HG03135 (cell line): Measurements from ENCODE around the gene NOM1.

Experiments
- ATAC-seq: cut with Tn5 transposase; IDR thresholded peaks from one replicate; pipeline ENCODE4 v1.9.1; 2021; ENCODE audit warnings: mild to moderate bottlenecking, moderate library complexity; ENCODE audit not compliant: unreplicated experiment

Gene NOM1

DNA sequence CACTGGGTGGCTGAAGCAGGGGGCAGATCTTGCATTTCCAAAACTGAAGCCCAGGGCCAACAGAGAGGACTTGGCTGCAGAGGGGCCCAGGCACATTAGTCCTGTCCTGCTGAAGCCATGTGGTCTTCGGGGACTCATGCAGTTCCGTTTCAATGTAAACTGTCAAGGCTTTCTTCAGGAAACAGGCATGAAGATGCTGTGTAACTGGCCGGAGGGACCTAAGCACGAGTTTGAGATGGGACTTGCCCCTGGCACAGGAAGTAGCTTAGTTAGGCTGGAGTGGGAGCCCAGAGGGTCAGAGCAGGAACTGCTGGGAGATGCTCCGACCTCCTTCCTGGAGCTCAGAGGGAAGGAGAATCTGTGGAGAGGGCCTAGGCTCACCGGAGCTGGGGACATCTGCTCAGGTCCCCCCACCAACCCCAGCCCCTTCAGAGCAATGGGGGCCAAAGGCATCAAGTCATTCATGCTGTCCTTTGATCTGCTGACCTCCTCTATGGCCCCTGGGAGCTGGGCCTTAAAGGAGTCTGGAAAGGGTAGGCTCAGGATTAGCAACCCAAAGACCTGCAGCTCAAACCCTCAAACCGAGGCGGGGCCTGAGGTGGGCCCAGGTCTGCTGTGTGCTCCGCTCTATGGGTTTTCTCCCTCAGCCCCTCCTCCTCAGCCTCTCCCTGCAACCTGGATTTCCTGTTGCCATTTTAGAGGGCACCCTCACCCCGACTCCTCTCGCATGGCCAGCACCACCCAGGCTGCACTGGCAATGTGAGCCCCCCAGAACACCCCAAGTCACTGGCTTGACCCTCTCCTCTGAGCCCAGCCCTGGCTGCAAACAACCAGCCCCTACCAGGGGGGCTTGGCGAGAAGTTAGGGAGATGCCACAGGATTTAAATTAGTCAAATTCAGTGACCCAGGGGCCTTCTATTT is 65.4 kb downstream of the NOM1 start:
- no peak for ATAC-seq

- ATAC-seq = peak; percentile 4
Measured at GRCh38 chr7:157016024-157016351, 66.5 kb downstream of the NOM1 start.

DNA sequence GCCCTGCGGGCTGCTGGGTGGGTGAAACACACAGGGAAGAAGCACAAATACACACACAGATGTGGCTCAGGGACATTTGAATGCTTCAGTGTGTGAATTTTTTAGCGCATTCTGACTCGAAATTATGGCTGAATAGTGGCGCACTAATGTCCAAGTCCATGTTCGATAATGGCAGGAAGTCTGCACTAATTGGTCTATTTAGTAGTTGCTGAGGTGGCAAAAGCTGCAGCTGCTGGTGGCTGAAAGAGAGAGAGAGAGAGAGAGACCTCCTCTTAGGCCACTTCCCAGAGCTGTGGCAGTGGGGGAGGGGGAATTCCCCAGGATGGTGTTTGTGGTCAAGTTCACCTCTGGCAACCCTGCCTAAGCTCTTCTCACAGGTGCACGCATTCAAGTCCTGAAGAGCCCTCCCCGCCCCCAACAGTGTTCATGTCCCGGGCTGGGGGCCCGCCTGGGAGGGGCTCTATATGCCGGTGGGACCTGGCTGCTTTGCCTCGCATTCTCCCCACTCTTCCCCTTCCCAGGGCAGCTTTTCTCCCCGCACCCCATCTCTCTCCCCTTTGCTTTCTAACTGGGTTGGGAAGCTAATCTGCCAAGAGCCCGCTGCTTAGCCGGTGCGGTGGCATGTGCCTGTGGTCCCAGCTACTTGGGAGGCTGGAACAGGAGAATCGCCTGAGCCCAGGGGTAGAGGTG is 67.0 kb downstream of the NOM1 start:
- peak; percentile 52 for ATAC-seq

GRCh38 chr7:157017149-157017548 is 67.6 kb downstream of the NOM1 start:
- ATAC-seq = no peak

- ATAC-seq = no peak
Measured at GRCh38 chr7:157017603-157018327, 68.3 kb downstream of the NOM1 start.

- ATAC-seq = no peak
Measured at GRCh38 chr7:157018328-157018996, 69.0 kb downstream of the NOM1 start.

- no peak for ATAC-seq
Measured at GRCh38 chr7:157018997-157019608, 69.6 kb downstream of the NOM1 start.

DNA sequence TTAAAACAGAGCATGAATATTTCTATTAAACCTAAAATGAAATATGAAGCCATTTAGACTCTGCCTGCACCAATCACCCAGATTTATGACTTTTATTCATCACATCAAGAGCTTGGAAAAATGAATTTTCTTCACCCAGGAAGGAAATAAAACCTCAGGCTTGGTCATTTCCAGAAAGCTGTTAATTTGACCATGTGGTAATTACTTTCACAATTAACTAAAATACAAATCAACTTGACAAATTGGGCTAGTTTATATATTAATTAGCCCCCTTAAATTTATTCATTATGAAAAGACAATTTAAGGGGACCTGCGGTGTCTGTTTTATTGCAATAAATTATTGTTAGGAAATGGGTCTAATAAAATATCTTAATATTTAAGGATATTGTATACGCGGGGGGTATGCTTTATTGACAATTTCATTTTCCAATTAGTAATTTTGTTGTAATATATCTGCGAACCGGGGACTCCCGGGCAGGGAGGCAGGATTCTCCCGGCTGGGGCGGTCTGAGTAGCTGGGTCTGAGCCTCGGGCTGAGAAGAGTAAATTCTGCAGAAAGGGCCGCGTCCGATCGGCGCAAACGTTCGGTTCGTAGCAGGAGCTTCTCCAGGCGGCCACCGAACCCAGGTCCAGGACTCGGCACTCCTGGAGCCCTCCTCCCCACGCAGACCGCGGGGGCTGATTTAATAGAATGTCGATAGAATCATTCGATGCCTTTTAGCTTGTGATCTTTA is 70.4 kb downstream of the NOM1 start:
- no peak for ATAC-seq

GRCh38 chr7:157020514-157021070 is 71.1 kb downstream of the NOM1 start:
- no peak for ATAC-seq

GRCh38 chr7:157021071-157021870 is 71.8 kb downstream of the NOM1 start:
- ATAC-seq = no peak

- ATAC-seq = no peak
Measured at GRCh38 chr7:157021871-157022680, 72.6 kb downstream of the NOM1 start.
